HG02798 (cell line): ENCODE results near the gene HDAC11.
"Not testable (repeated sequence)": the region's sequence is repeated elsewhere in the genome, so short reads cannot be mapped to it uniquely, and the experiment has no call there.

ENCODE experiments used
- ATAC-seq: cut with Tn5 transposase; IDR thresholded peaks from one replicate; pipeline ENCODE4 v1.9.1; 2021; ENCODE audit warnings: mild to moderate bottlenecking; ENCODE audit not compliant: unreplicated experiment, poor library complexity

Gene HDAC11

DNA sequence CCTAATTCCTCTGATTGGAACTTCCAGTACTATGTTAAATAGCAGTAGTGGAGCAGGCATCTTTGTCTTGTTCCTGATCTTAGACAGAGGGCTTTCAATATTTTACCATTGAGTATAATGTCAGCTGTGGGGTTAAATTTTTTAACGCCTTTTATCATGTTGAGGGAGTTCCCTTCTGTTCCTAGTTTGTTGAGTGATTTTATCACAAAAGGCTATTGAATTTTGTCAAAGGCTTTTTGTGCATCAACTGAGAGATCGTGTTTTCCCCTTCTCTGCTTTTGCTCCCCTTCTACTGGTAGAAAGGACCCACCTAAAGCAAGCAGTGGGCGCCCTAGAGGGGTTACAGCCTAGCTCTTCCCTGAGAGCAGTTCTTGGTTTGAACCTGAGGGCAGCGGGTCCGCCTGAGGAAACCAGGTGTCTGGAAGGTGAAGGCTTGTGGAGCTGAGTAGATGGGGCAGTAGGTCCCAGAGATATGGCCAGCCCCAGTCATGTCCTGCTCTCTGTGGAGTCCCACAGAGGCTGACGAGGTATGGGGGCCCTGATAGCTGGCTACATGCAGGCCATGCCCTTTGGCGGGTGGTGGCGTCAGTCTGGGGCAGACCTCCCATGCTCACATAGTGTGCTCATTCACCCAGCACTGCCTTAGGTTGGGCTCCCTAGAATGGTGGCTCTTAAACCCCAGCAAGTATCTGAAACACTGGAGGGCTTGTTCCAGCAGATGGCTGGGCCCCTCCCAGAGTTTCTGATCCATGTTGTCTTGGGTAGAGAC, 11.3 kb downstream of the HDAC11 start:
- no peak for ATAC-seq

GRCh38 chr3:13492048-13492447, 11.9 kb downstream of the HDAC11 start:
- no peak for ATAC-seq

DNA sequence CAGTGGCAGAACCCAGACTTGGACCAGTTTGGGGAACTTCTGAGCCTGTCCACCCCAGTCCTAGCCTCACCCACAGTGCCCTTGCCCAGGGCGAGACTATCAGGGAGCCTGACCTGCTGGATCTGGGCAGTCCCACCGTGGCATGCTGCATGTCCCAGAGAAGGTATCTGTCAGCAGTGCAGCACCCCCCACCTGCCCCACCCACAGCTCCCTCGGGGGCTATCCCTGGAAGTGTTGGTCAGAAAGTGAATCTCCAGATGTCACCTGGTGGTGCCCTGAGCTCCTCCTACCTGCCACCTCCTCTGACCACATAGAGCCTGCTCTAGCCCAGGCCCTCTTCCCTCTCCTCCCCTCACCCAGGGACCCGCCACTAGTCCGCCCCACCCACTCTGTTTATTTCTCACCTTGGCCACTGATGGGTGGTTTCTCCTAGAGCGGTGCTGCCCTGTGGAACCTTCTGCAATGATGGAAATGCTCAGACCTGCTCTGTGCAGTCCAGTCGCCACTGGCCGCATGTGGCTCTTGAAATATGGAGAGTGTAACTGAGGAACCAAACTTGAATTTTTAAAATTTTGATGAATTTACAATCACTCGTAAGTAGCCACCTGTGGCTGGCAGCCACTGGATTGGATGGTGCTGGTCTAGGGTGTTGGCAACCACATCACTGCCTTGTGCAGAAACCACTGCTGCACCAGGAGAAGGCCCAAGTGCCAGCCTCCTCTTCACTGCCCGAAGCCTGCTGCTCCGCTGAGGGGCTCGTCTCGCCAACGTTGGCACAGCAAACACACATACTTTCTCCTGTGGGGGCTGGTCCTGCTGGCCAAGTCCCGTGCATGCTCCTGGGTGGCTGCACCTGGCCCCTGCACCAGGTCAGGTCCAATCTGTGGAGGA, 13.1 kb downstream of the HDAC11 start:
- no peak for ATAC-seq

GRCh38 chr3:13493867-13494441, 13.8 kb downstream of the HDAC11 start:
- no peak for ATAC-seq

DNA sequence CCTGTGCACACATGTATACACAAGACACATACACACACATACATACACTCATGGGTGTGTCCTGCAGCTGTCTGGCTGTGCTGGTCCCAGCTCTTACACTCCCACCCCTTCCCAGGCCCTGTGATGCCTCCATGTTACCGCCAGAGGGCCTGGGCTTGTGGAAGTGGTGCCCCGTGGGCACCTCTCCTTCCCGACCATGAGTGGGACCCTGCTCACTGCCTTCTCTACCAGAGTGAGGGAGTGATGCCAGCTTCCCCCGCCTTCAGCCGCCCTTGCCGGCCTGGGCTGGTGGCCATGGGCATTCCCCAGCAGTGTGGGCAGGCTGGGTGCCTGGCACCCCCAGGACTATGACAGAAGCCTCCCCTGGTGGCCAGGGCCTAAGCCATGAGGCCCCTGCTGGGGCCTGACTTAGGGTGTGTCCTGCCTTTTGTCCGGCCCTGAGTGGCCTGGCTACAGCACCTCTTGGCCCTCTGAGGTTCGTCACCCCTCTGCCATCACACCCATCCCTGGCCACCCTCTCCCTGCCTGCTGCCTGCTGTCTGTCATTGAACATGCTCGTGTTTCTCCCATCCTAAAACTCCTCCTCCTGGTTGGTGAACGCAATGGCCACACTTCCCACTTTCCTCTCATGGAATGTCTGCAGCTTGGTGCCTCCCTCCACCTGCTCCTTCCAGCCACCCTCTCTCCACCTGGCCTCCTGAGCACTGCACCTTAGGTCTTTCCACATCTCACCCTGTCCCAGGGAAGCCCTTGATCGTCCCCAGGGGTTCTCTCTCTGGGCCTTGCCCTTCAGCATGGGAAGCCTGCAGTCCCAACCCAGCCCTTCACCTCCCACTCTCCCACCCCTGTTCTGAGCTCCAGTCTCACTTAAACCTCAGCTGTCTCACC, 14.6 kb downstream of the HDAC11 start:
- peak; percentile 51 for ATAC-seq

DNA sequence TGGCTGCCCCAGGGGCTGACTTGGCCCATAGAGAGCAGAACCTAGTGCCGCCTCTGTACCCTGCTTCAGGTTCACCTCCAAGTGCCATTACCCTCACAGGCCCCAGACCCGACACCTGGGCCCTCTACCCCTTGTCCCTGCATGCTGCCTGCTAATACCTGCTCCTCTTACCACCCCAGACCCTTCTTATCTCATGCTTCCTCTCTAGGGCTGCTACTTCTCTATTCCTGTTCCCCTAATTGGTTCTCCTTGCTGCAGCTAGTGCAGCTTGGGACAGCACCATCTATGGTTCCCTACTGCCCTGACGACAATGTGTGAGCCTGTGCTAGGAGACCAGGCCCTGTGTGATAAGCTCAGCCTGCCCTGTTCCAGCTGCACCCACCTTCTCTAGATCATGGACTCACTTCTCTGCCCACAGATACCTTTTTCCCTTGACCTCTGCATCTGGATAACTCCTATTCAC, 15.3 kb downstream of the HDAC11 start:
- ATAC-seq = no peak

GRCh38 chr3:13495921-13496723, 16.0 kb downstream of the HDAC11 start:
- peak; percentile 81 for ATAC-seq

GRCh38 chr3:13496879-13497278, 16.8 kb downstream of the HDAC11 start:
- ATAC-seq = no peak

GRCh38 chr3:13497386-13497785, 17.3 kb downstream of the HDAC11 start:
- no peak for ATAC-seq

- no peak for ATAC-seq
These were observed 18.4 kb downstream of the HDAC11 start for GRCh38 chr3:13498354-13499060.

GRCh38 chr3:13499246-13499645, 19.1 kb downstream of the HDAC11 start:
- not testable (repeated sequence) for ATAC-seq

DNA sequence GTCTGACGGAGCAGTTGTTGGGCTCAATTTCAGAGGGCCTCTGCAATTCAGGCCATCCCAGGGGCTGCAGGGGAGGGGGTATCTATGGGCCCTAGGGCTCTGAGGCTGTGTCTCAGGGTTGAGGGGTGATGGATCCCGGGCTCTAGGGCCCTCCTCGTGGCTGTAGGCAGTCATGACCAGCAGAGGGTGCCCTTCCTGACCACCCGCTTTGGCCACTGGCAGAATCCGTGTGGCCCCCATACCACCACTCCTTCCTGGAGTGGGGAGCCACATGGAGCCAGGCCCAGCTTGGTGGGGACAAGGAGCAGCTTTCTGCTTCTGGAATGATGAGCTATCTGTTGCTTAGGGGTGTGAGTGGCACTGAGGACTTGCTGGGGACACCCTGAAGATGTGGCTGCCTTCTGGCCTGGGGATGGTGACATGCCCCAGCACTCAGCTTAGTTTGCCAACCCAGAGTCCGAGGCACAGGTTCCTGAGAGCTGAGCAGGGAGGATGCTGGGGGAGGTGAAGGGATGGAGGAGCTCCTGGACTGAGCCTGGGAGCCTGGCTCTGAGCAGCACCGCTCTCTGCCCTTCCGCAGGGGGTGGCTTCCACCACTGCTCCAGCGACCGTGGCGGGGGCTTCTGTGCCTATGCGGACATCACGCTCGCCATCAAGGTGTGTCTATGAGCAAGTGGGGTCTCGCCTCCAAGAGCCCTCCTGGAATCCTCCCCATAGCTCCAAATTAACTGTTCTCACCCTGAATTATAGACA, 20.2 kb downstream of the HDAC11 start:
- no peak for ATAC-seq

GRCh38 chr3:13501056-13501455, 20.9 kb downstream of the HDAC11 start:
- ATAC-seq = no peak

GRCh38 chr3:13501521-13501920, 21.4 kb downstream of the HDAC11 start:
- no peak for ATAC-seq

GRCh38 chr3:13501958-13502790, 22.1 kb downstream of the HDAC11 start:
- no peak for ATAC-seq

DNA sequence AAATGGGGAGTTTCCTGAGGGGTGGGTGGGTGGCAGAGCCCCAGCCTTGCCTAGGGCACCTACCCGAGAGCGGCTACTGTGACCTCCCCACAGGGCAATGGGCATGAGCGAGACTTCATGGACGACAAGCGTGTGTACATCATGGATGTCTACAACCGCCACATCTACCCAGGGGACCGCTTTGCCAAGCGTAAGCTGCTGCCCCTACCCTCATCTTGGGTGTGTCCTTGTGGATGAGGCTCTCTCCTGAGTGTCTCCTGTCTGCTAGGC, 22.6 kb downstream of the HDAC11 start:
- ATAC-seq = no peak

GRCh38 chr3:13504161-13504831, 24.2 kb downstream of the HDAC11 start:
- no peak for ATAC-seq
